Measurements from ENCODE around the gene GAB2. TPM values are rescaled to one million over a fixed set of nuclear protein-coding genes. Genes with fewer than 3 reads are reported as not detected.

Gene GAB2
- total and polyA plus RNA-seq, 2 of the 4 experiments (the other 2 are of a cell fraction) = 3.3 to 5.9 TPM

- no peak overlapping the region for H2AK5ac ChIP-seq (ENCODE audit: low read depth, low read length)
- H3K4me2 ChIP-seq (ENCODE audit: low read depth, low read length) = no peak overlapping the region
- H2BK20ac ChIP-seq (ENCODE audit: low read depth, low read length) = no peak overlapping the region
- H3K23ac ChIP-seq (ENCODE audit: low read depth, low read length) = no peak overlapping the region
- no peak overlapping the region; the same call in 1 of the 2 replicates for H3K14ac ChIP-seq (replicated peaks; ENCODE audit: low read depth, low read length)
- no peak overlapping the region for H4K8ac ChIP-seq (ENCODE audit: low read depth in 2 of 2, low read length in 2 of 2)
- TF ChIP-seq MXI1 (IDR thresholded peaks at IDR 0.05; ENCODE audit: borderline replicate concordance, low read depth, low read length) (no peak), CHD1 (IDR thresholded peaks at IDR 0.05; ENCODE audit: low read depth, low read length) (no peak), FOS (IDR thresholded peaks at IDR 0.05; ENCODE audit: low read depth, low read length) (no peak), CEBPB (IDR thresholded peaks at IDR 0.05; ENCODE audit: low read depth, low read length) (no peak)
- peak overlapping the region; percentile 37 for H2AFZ ChIP-seq (replicated peaks; ENCODE audit: low read length, poor library complexity)
- peaks cover 44% of the 10 kb centered on the region for H4K20me1 ChIP-seq (ENCODE audit: insufficient read depth, low read length)
- peaks cover 16% of the 10 kb centered on the region for H3K9me1 ChIP-seq (ENCODE audit: insufficient read depth, low read length)
- ChIA-PET POLR2A (ENCODE audit: unreplicated experiment) (no interaction called here), CTCF (interaction anchor here (0.6 kb wide), 1 partner anchor 83 kb away, joined by 4 read pairs; no protein-coding TSS in a partner anchor)
- no peak overlapping the region for H3K56ac ChIP-seq (ENCODE audit: extremely low read depth, insufficient read depth, low read length)
- no peak overlapping the region for H4K5ac ChIP-seq (ENCODE audit: low read depth, low read length)
- dilution Hi-C loops (cut with HindIII; ENCODE audit: low sequenced_read_pairs, unreplicated experiment) (no loop called here), intact Hi-C loops (cut with micrococcal nuclease) (no loop called here), in situ Hi-C loops (cut with MboI; ENCODE audit: low sequenced_read_pairs) (no loop called here)
- H3K9ac ChIP-seq (ENCODE audit: low read depth, low read length) = no peak overlapping the region
- 89% methylated on average over 5 of the region's 6 CpGs; no CpG with 5 or more reads in 1 of the 2 experiments for WGBS, 2 experiments (ENCODE audit: extremely low coverage in 2 of 2, insufficient read length in 1 of 2)
- H2AK9ac ChIP-seq (replicated peaks; ENCODE audit: low read depth, low read length, poor library complexity) = no peak overlapping the region
- no peak overlapping the region for H2BK5ac ChIP-seq (ENCODE audit: low read depth, low read length, poor library complexity, severe bottlenecking)
- no TSS peak for BruUV-seq (replicated peaks)
- no peak overlapping the region for H3K4ac ChIP-seq (ENCODE audit: low read depth, low read length)
- H2BK120ac ChIP-seq (ENCODE audit: low read depth, low read length) = no peak overlapping the region
- no peaks in the 10 kb centered on the region for H3K9me3 ChIP-seq (ENCODE audit: control insufficient read depth, insufficient read depth, low read length)
- peaks cover 46 to 85% of the 10 kb centered on the region in 2 experiments for H3K79me1 ChIP-seq (ENCODE audit: low read depth in 1 of 2, low read length in 2 of 2)
- no peak overlapping the region for H3K27ac ChIP-seq (ENCODE audit: insufficient read depth, low read length)
- no peak overlapping the region for H2BK15ac ChIP-seq (ENCODE audit: low read depth, low read length)
- peaks cover 1% of the 10 kb centered on the region; the same call in 1 of the 2 replicates for H3K36me3 ChIP-seq (ENCODE audit: control insufficient read depth, insufficient read depth, low read length)
- no peak for ATAC-seq (ENCODE audit: low read depth)
- H3K4me1 ChIP-seq (ENCODE audit: control insufficient read depth, insufficient read depth, low read length) = peaks cover 9% of the 10 kb centered on the region
- no peak for DNase-seq
- no peak overlapping the region for H4K91ac ChIP-seq (ENCODE audit: insufficient read depth, low read depth, low read length)
- no peak overlapping the region for H3K18ac ChIP-seq (ENCODE audit: low read depth, low read length)
- H3K27me3 ChIP-seq (ENCODE audit: control insufficient read depth, insufficient read depth, low read length) = no peaks in the 10 kb centered on the region
- H3K4me3 ChIP-seq (ENCODE audit: insufficient read depth, low read depth, low read length) = no peak overlapping the region
These were observed 225.3 kb downstream of the GAB2 start for GRCh38 chr11:78192223-78192719.

Data from IMR-90 (cell line).